GM19455 (cell line): ENCODE results near the gene PPP6C.
"Not testable (repeated sequence)": the region's sequence is repeated elsewhere in the genome, so short reads cannot be mapped to it uniquely, and the experiment has no call there.

Experiments used
- ATAC-seq: cut with Tn5 transposase; IDR thresholded peaks from one replicate; pipeline ENCODE4 v1.9.1; 2021; ENCODE audit not compliant: unreplicated experiment

Gene PPP6C

GRCh38 chr9:125142560-125143376 is 46.8 kb downstream of the PPP6C start:
- peak; percentile 40 for ATAC-seq

- ATAC-seq = no peak
Measured at GRCh38 chr9:125141751-125142150, 47.9 kb downstream of the PPP6C start.

- no peak for ATAC-seq
Measured at GRCh38 chr9:125141251-125141650, 48.4 kb downstream of the PPP6C start.

- no peak for ATAC-seq
Measured at GRCh38 chr9:125140576-125140975, 49.0 kb downstream of the PPP6C start.

- no peak for ATAC-seq
Measured at GRCh38 chr9:125137200-125137599, 52.4 kb downstream of the PPP6C start.

- no peak for ATAC-seq
Measured at GRCh38 chr9:125134976-125135375, 54.6 kb downstream of the PPP6C start.

GRCh38 chr9:125133403-125134329 is 55.9 kb downstream of the PPP6C start:
- ATAC-seq = no peak

- no peak for ATAC-seq
Measured at GRCh38 chr9:125131778-125132177, 57.8 kb downstream of the PPP6C start.

GRCh38 chr9:125126019-125126746 is 63.4 kb downstream of the PPP6C start:
- ATAC-seq = no peak

GRCh38 chr9:125125523-125125922 is 64.1 kb downstream of the PPP6C start:
- no peak for ATAC-seq

- ATAC-seq = no peak
Measured at GRCh38 chr9:125121146-125121545, 68.5 kb downstream of the PPP6C start.

GRCh38 chr9:125119643-125120286 is 69.8 kb downstream of the PPP6C start:
- no peak for ATAC-seq

GRCh38 chr9:125118696-125119095 is 70.9 kb downstream of the PPP6C start:
- not testable (repeated sequence) for ATAC-seq

- ATAC-seq = not testable (repeated sequence)
Measured at GRCh38 chr9:125114503-125114902, 75.1 kb downstream of the PPP6C start.

GRCh38 chr9:125110464-125110863 is 79.1 kb downstream of the PPP6C start:
- no peak for ATAC-seq

GRCh38 chr9:125108541-125108940 is 81.1 kb downstream of the PPP6C start:
- ATAC-seq = not testable (repeated sequence)

- ATAC-seq = no peak
Measured at GRCh38 chr9:125106285-125106893, 83.2 kb downstream of the PPP6C start.

- no peak for ATAC-seq
Measured at GRCh38 chr9:125103770-125104460, 85.7 kb downstream of the PPP6C start.

GRCh38 chr9:125103021-125103420 is 86.6 kb downstream of the PPP6C start:
- ATAC-seq = no peak

GRCh38 chr9:125100822-125101221 is 88.8 kb downstream of the PPP6C start:
- no peak for ATAC-seq
